GM18505 (cell line): ENCODE measurements around the gene CARMIL3.
"Not testable (repeated sequence)": the region's sequence is repeated elsewhere in the genome, so short reads cannot be mapped to it uniquely, and the experiment has no call there.

Experiments
- ATAC-seq: cut with Tn5 transposase; IDR thresholded peaks from one replicate; pipeline ENCODE4 v1.9.1; 2021; ENCODE audit not compliant: unreplicated experiment
- POLR2A ChIP-seq: IDR thresholded peaks from 4 replicates; pipeline ENCODE4 v1.6.1; 2011; ENCODE audit warnings: borderline replicate concordance; ENCODE audit not compliant: insufficient read depth, insufficient read length; ENCODE audit errors: extremely low read depth

Gene CARMIL3

GRCh38 chr14:24032727-24033418, 18.9 kb upstream of the CARMIL3 start:
- ATAC-seq: no peak
- TF ChIP-seq POLR2A: no peak

GRCh38 chr14:24035769-24036168, 16.0 kb upstream of the CARMIL3 start:
- not testable (repeated sequence) for ATAC-seq

GRCh38 chr14:24036169-24036962, 15.4 kb upstream of the CARMIL3 start:
- ATAC-seq: peak; percentile 71

GRCh38 chr14:24036963-24037657, 14.7 kb upstream of the CARMIL3 start:
- ATAC-seq: not testable (repeated sequence)

More at GRCh38 chr14:24036169-24036962, 15.4 kb upstream of the CARMIL3 start:
- TF ChIP-seq POLR2A: peak; percentile 49

GRCh38 chr14:24037658-24038037, 14.2 kb upstream of the CARMIL3 start:
- no peak for ATAC-seq
- no peak for TF ChIP-seq POLR2A

GRCh38 chr14:24038686-24039085, 13.1 kb upstream of the CARMIL3 start:
- no peak for ATAC-seq
- no peak for TF ChIP-seq POLR2A

- ATAC-seq: no peak
- TF ChIP-seq POLR2A: no peak
Measured at GRCh38 chr14:24040692-24041091, 11.1 kb upstream of the CARMIL3 start.

- no peak for TF ChIP-seq POLR2A
- ATAC-seq: no peak
Measured at GRCh38 chr14:24042746-24043145, 9.1 kb upstream of the CARMIL3 start.

GRCh38 chr14:24049002-24049401, 2.8 kb upstream of the CARMIL3 start:
- not testable (repeated sequence) for ATAC-seq

GRCh38 chr14:24050753-24051152, 1.1 kb upstream of the CARMIL3 start:
- not testable (repeated sequence) for ATAC-seq

- no peak for ATAC-seq
- no peak for TF ChIP-seq POLR2A
Measured at GRCh38 chr14:24051176-24051788, 527 bp upstream of the CARMIL3 start.

GRCh38 chr14:24052656-24053547, 1.1 kb downstream of the CARMIL3 start:
- TF ChIP-seq POLR2A: no peak
- ATAC-seq: no peak
